H1 (cell line): Measurements from ENCODE around the gene ZGRF1.
A peak's percentile ranks its signal among the peaks of the same experiment; 100 is the strongest.

Experiments
- CTCF ChIP-seq, 3 experiments: IDR thresholded peaks; 1 replicate in 2 of 3; 2 replicates in 1 of 3; pipeline versions ENCODE4 v1.5.1 to v1.6.1; 2011; ENCODE audit warnings: low read length in 3 of 3, mild to moderate bottlenecking in 3 of 3, inconsistent platforms in 2 of 3, low read depth in 1 of 3, moderate library complexity in 1 of 3; ENCODE audit not compliant: insufficient read depth in 1 of 3; ENCODE audit errors: control extremely low read depth in 1 of 3
- PHF8 ChIP-seq: fragments of 200-600 bp; sonication (generic); conservative IDR thresholded peaks from 2 replicates; pipeline ENCODE4 v1.7.1; 2012; ENCODE audit warnings: low read depth, mild to moderate bottlenecking, inconsistent platforms, low read length, moderate library complexity
- POLR2AphosphoS5 ChIP-seq: IDR thresholded peaks from 2 replicates; pipeline ENCODE4 v1.6.1; 2011; ENCODE audit warnings: low read depth, low read length
- RFX5 ChIP-seq: IDR thresholded peaks from 2 replicates; pipeline ENCODE4 v1.6.1; 2011; ENCODE audit warnings: low read depth, low read length, improper control_type of control experiment, borderline replicate concordance
- SUZ12 ChIP-seq: fragments of 200-600 bp; sonication (generic); IDR thresholded peaks from 2 replicates; pipeline ENCODE4 v1.6.1; 2012; ENCODE audit warnings: mild to moderate bottlenecking, inconsistent platforms, low read length, moderate library complexity, mixed read lengths
- USF2 ChIP-seq: IDR thresholded peaks from 2 replicates; pipeline ENCODE4 v1.6.1; 2011; ENCODE audit warnings: low read length, improper control_type of control experiment

- peak in 2 of 3 experiments; percentile 62 to 69; a peak in 3 of 4 replicates for TF ChIP-seq CTCF (IDR thresholded peaks at IDR 0.05; ENCODE audit: control extremely low read depth in 1 of 3, insufficient read depth in 1 of 3, low read depth in 1 of 3, low read length in 3 of 3)
- TF ChIP-seq POLR2AphosphoS5, result no peak
- no peak for TF ChIP-seq USF2
- no peak for TF ChIP-seq RFX5
- TF ChIP-seq PHF8, result no peak
- TF ChIP-seq SUZ12, result no peak
These were observed 32.1 kb downstream of the ZGRF1 start for GRCh38 chr4:112604589-112604988.
